HEK293T (cell line): Measurements from ENCODE around the gene KBTBD13.

Source experiments
- ARNT ChIP-seq: fragments of 450-650 bp; IDR thresholded peaks from 2 replicates; pipeline ENCODE4 v1.6.1; 2017; ENCODE audit warnings: mild to moderate bottlenecking
- BHLHE40 ChIP-seq: fragments of 450-650 bp; IDR thresholded peaks from 2 replicates; pipeline ENCODE4 v1.6.1; 2016; ENCODE audit warnings: mild to moderate bottlenecking, moderate library complexity, borderline replicate concordance
- ELF4 ChIP-seq: fragments of 450-650 bp; IDR thresholded peaks from 2 replicates; pipeline ENCODE4 v1.6.1; 2017; ENCODE audit warnings: antibody characterized with exemption
- FOXA1 ChIP-seq: fragments of 450-650 bp; IDR thresholded peaks from 2 replicates; pipeline ENCODE4 v1.6.1; 2016; ENCODE audit warnings: mild to moderate bottlenecking
- HDGF ChIP-seq: fragments of 450-650 bp; IDR thresholded peaks from 2 replicates; pipeline ENCODE4 v1.6.1; 2017; ENCODE audit warnings: antibody characterized with exemption, borderline replicate concordance
- L3MBTL2 ChIP-seq: fragments of 450-650 bp; conservative IDR thresholded peaks from 2 replicates; pipeline ENCODE4 v1.6.1; 2016; ENCODE audit warnings: mild to moderate bottlenecking
- LEF1 ChIP-seq: fragments of 450-650 bp; IDR thresholded peaks from 2 replicates; pipeline ENCODE4 v1.6.1; 2017; ENCODE audit warnings: mild to moderate bottlenecking, borderline replicate concordance
- NFRKB ChIP-seq: fragments of 450-650 bp; IDR thresholded peaks from 2 replicates; pipeline ENCODE4 v1.6.1; 2016; ENCODE audit warnings: mild to moderate bottlenecking, moderate library complexity
- SUZ12 ChIP-seq: fragments of 450-650 bp; IDR thresholded peaks from 2 replicates; pipeline ENCODE4 v1.6.1; 2016; ENCODE audit warnings: mild to moderate bottlenecking
- TARDBP ChIP-seq: fragments of 450-650 bp; IDR thresholded peaks from 2 replicates; pipeline ENCODE4 v1.6.1; 2016
- TF ChIP-seq, protein P1 (sequence below): fragments of 450-650 bp; IDR thresholded peaks from 2 replicates; pipeline ENCODE4 v1.6.1; 2016

DNA sequence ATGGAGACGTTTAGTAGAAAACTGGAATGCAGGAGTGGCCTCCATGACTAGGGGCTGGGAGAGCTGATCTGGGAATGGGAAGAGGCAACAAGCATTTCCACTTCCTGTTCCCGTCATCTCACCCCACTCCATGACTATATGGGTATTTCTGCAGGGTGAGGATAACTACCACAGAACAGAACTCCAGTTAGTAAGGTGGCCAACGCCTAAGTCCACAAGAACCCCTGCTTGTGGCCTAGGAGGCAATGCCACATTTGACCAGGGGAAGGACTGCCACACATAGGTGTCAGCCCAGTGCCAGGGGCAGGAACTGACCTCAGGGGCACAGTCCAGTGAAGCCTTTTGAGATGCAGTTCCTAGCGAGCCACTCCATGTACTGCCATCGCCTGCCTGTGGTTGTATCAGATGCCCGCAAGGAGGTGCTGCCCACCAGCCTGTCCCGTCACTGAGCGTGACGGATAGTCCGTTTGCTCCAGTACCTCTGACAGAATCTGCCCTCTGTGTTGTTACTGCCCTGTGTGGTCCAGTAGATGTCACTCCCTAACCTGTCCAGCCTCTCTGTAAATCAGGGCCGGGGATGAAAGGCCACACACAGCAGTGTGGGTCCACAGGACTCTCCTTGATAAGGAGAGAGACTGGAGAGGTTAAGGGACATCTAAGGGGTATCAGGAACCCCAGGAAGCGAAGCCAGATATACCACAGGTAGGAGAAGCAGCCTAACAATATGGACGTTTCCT, 43.6 kb upstream of the KBTBD13 start:
- TF ChIP-seq LEF1 (no peak), NFRKB (no peak), ELF4 (no peak), TARDBP (no peak), SUZ12 (no peak), L3MBTL2 (no peak), ARNT (no peak), FOXA1 (no peak), HDGF (no peak), BHLHE40 (no peak)
- TF ChIP-seq, protein P1, sequence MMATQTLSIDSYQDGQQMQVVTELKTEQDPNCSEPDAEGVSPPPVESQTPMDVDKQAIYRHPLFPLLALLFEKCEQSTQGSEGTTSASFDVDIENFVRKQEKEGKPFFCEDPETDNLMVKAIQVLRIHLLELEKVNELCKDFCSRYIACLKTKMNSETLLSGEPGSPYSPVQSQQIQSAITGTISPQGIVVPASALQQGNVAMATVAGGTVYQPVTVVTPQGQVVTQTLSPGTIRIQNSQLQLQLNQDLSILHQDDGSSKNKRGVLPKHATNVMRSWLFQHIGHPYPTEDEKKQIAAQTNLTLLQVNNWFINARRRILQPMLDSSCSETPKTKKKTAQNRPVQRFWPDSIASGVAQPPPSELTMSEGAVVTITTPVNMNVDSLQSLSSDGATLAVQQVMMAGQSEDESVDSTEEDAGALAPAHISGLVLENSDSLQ, result peak; percentile 51; the same call in 1 of the 2 replicates
